ENCODE measurements around the gene TMEM88. TPM values are rescaled to one million over a fixed set of nuclear protein-coding genes. Genes with fewer than 3 reads are reported as not detected.

Gene TMEM88
- total RNA-seq, 1 experiment from 2014 or later: 11.3 TPM

GRCh38 chr17:7846765-7847661, 7.9 kb upstream of the TMEM88 start:
- Histone ChIP-seq H2BK20ac (ENCODE audit: low read depth, low read length, poor library complexity, severe bottlenecking) (no peak overlapping the region), H3K4me1 (ENCODE audit: insufficient read depth, low read length) (no peaks in the 10 kb centered on the region), H2BK120ac (ENCODE audit: low read depth, low read length, poor library complexity, severe bottlenecking) (no peak overlapping the region), H3K9me3 (ENCODE audit: control insufficient read depth, low read depth, low read length) (no peaks in the 10 kb centered on the region), H3K4ac (ENCODE audit: low read depth, low read length) (no peak overlapping the region), H3K79me2 (ENCODE audit: insufficient read depth, low read length) (no peaks in the 10 kb centered on the region), H4K5ac (ENCODE audit: insufficient read length, low read depth, low read length) (no peak overlapping the region), H2BK12ac (ENCODE audit: insufficient read length, low read depth, low read length) (no peak overlapping the region), H2BK15ac (ENCODE audit: low read depth, low read length) (no peak overlapping the region), H3K9ac (ENCODE audit: extremely low read depth, insufficient read length, low read length) (no peak overlapping the region), H3K27me3 (ENCODE audit: insufficient read depth, low read length) (peaks cover 1% of the 10 kb centered on the region; the same call in 1 of the 2 replicates), H2BK5ac (ENCODE audit: insufficient read length, low read length) (no peak overlapping the region), H4K8ac (replicated peaks; ENCODE audit: insufficient read length, low read depth, low read length) (no peak overlapping the region), H3K23ac (ENCODE audit: insufficient read length, low read depth, low read length) (no peak overlapping the region), H3K18ac (ENCODE audit: insufficient read length, low read depth, low read length) (no peak overlapping the region), H4K20me1 (ENCODE audit: control insufficient read depth, insufficient read depth, insufficient read length) (no peaks in the 10 kb centered on the region), H4K91ac (ENCODE audit: insufficient read length, low read depth, low read length) (no peak overlapping the region), H2AFZ (ENCODE audit: low read length) (no peak overlapping the region), H3K23me2 (ENCODE audit: insufficient read length, low read depth, low read length, poor library complexity, severe bottlenecking) (peaks cover 32% of the 10 kb centered on the region), H3K56ac (ENCODE audit: insufficient read length, low read depth, low read length) (no peak overlapping the region), H3K4me2 (ENCODE audit: insufficient read depth, insufficient read length, low read length) (no peak overlapping the region), H2AK5ac (ENCODE audit: insufficient read length, low read length) (no peak overlapping the region), H3K79me1 (ENCODE audit: insufficient read depth, low read depth, low read length, poor library complexity, severe bottlenecking) (no peaks in the 10 kb centered on the region), H3K14ac (ENCODE audit: insufficient read depth, low read length) (no peak overlapping the region), H3T11ph (ENCODE audit: low read length) (no peak overlapping the region), H3K27ac (ENCODE audit: insufficient read length, low read depth, low read length) (no peak overlapping the region)
- Mint-ChIP-seq H3K9me3 (no peaks in the 10 kb centered on the region; a peak in 1 of 5 replicates), H3K27me3 (ENCODE audit: low read depth) (peaks cover 7% of the 10 kb centered on the region), H3K4me1 (peaks cover 11 to 27% of the 10 kb centered on the region in 2 experiments), H3K27ac (no peak overlapping the region), H3K4me3 (no peak overlapping the region), H3K36me3 (ENCODE audit: insufficient read depth in 1 of 3, low read depth in 3 of 3) (peaks cover 2 to 35% (median 31%) of the 10 kb centered on the region in 3 experiments; a peak in 6 of 7 replicates)
- WGBS (ENCODE audit: extremely low coverage, insufficient read length, low lambda C conversion rate): no CpG with 5 or more reads among the region's 34 CpGs
- TF ChIP-seq CTCF (conservative IDR thresholded peaks at IDR 0.05): no peak
- peak; percentile 41 for DNase-seq
